Fibroblast of skin of left biceps (primary cell): ENCODE data around the gene SOS1.

ENCODE experiments used
- DNase-seq, 2 experiments: peaks; one replicate each; pipeline ENCODE4 v3.0.0-alpha.2; 2013; ENCODE audit warnings: low read depth in 2 of 2

The SOS1 gene

GRCh38 chr2:39024833-39025232 lies 96.0 kb downstream of the SOS1 start:
- DNase-seq: no peak

GRCh38 chr2:39023649-39024048 lies 97.2 kb downstream of the SOS1 start:
- no peak for DNase-seq

- DNase-seq: no peak
These were observed 98.1 kb downstream of the SOS1 start for GRCh38 chr2:39022642-39023235.

GRCh38 chr2:39020383-39020782 lies 100.5 kb downstream of the SOS1 start:
- DNase-seq: no peak

GRCh38 chr2:39018638-39019037 lies 102.2 kb downstream of the SOS1 start:
- DNase-seq: no peak

GRCh38 chr2:39017334-39017733 lies 103.5 kb downstream of the SOS1 start:
- DNase-seq: no peak

- DNase-seq: no peak
These were observed 105.4 kb downstream of the SOS1 start for GRCh38 chr2:39015424-39015823.

- no peak for DNase-seq
These were observed 107.0 kb downstream of the SOS1 start for GRCh38 chr2:39013871-39014270.

- no peak for DNase-seq
These were observed 112.2 kb downstream of the SOS1 start for GRCh38 chr2:39008665-39009064.

GRCh38 chr2:39007875-39008504 lies 112.9 kb downstream of the SOS1 start:
- DNase-seq: no peak

GRCh38 chr2:39000552-39000951 lies 120.3 kb downstream of the SOS1 start:
- DNase-seq: no peak

- peak; percentile 87 to 88 for DNase-seq
These were observed 123.1 kb downstream of the SOS1 start for GRCh38 chr2:38997781-38998180.

GRCh38 chr2:38991899-38992298 lies 129.0 kb downstream of the SOS1 start:
- no peak for DNase-seq

GRCh38 chr2:38988716-38989115 lies 132.1 kb downstream of the SOS1 start:
- DNase-seq: no peak

- DNase-seq: no peak
These were observed 138.4 kb downstream of the SOS1 start for GRCh38 chr2:38982498-38982897.

- DNase-seq: no peak
These were observed 139.0 kb downstream of the SOS1 start for GRCh38 chr2:38981670-38982357.

GRCh38 chr2:38981003-38981669 lies 139.7 kb downstream of the SOS1 start:
- no peak for DNase-seq

- no peak for DNase-seq
These were observed 141.9 kb downstream of the SOS1 start for GRCh38 chr2:38978908-38979307.

- no peak for DNase-seq
These were observed 142.5 kb downstream of the SOS1 start for GRCh38 chr2:38978296-38978903.

- DNase-seq: no peak
These were observed 143.8 kb downstream of the SOS1 start for GRCh38 chr2:38977047-38977446.

GRCh38 chr2:38975042-38975441 lies 145.8 kb downstream of the SOS1 start:
- DNase-seq: no peak

- no peak for DNase-seq
These were observed 147.6 kb downstream of the SOS1 start for GRCh38 chr2:38973266-38973665.
